ENCODE data around the gene LBX2.
"Not testable (repeated sequence)": the region's sequence is repeated elsewhere in the genome, so short reads cannot be mapped to it uniquely, and the experiment has no call there.

The LBX2 gene

GRCh38 chr2:74503506-74504475 is 4.4 kb upstream of the LBX2 start:
- DNase-seq, result no peak

DNA sequence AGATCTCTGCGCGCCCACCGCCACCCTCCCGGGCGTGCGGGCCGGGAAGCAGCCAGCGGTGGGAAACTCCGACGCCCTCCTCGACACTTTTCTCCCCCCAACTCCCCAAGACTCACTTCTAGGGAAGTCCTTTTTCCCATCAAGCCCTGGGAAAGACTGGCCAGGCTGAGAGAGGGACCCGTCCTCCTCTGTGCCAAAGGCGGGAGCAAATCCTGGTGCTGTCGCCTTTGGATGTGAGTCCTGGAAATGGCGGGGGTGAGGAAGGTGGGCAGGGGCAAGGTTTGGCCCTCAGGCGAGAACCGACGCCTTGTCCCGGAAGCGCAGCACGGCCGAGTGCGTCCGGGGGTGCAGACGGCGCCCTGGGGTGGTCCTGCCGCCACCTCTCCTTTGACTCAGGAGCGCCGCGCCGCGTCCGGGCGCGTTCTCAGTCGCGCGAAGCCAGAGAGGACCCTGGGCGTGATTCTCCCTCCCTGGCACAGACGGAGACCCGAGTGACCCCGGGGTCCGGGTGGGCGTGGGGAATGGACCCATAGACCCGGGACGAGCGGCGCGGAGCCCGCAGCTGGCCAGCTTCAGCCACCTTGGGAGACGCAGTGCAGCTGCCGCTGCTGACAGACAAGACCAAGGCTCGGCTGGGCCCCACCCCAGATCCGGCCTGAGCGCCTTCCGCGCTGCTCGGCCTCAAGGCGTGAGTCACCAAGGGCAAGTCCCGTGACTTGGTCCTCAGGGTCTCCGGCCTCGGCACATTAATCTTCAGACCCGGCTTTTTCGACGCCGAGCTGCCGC is 3.5 kb upstream of the LBX2 start:
- peak; percentile 7 for DNase-seq

GRCh38 chr2:74502147-74502719 is 2.8 kb upstream of the LBX2 start:
- DNase-seq, result no peak

- no peak for DNase-seq
Observed at GRCh38 chr2:74501335-74502071, 2.1 kb upstream of the LBX2 start.

- no peak for DNase-seq
Observed at GRCh38 chr2:74500578-74500946, 1.2 kb upstream of the LBX2 start.

DNA sequence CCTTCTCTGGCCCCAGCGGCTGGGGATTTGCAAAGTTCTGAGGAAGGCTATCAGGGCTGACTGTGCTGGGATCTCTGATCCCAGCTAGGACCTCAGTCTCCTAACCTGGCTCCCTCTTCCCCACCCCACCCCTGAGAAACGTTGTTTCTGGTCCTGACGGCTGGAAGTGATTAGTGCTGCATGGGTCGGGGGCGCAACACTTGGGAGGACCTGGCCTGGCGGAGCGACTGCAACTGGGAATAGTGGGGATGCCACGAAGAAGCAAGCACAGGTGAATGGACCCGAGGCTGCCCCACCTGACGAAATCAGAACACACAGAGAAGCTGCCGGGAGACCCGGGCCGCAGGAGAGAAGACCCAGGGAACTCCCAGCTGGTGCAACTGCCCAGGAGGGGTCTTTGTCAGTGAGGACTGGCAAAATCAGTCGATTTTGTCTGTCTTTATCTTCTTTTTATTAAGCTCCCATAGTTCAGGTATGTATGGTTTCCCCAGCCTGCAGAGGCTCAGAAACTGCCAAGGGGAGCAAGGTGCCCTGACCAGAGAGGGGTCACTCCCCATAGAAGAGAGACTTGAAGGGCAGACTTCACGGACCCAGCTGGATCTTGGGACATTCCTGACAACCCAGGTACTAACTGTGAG is 656 bp upstream of the LBX2 start:
- no peak for DNase-seq

DNA sequence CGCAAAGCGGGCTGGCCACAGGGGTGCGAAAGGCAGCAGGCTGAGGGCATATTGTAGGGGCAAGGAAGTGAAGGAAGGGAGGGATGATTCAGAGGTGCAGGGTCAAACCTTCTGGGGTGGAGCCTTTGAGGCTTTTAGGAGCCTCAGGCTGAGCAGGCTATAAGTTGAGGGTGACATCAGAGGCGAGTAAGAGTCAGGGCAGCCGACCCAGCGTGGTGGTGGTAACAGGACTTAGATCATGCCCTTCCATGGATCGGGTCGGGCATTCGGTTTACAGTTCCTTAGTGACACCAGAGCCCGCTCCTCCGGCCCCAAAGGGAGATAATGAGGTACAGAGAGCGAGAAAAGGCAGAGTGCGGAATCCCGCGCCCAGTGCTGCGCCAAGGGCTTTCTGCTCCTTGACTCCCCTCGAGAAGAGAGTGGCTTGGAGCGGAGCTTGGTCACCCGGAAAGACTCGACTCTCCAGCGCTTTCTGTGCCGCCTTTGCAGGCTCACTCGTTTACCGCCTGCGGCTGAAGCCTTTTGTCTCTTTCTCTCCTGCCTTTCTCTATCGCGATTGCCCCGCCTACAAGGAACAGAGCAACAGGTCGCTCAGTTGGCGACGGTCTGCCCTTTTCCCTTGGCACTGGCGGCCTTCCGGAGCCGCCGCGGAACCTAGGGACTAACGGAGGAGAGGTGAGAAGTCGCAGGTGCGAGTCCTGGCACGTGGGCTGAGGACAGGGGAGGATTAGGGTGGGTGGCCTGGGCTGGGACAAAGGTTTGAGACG is 720 bp downstream of the LBX2 start:
- DNase-seq, result no peak

GRCh38 chr2:74497777-74498499 is 1.5 kb downstream of the LBX2 start:
- DNase-seq, result peak; percentile 16

DNA sequence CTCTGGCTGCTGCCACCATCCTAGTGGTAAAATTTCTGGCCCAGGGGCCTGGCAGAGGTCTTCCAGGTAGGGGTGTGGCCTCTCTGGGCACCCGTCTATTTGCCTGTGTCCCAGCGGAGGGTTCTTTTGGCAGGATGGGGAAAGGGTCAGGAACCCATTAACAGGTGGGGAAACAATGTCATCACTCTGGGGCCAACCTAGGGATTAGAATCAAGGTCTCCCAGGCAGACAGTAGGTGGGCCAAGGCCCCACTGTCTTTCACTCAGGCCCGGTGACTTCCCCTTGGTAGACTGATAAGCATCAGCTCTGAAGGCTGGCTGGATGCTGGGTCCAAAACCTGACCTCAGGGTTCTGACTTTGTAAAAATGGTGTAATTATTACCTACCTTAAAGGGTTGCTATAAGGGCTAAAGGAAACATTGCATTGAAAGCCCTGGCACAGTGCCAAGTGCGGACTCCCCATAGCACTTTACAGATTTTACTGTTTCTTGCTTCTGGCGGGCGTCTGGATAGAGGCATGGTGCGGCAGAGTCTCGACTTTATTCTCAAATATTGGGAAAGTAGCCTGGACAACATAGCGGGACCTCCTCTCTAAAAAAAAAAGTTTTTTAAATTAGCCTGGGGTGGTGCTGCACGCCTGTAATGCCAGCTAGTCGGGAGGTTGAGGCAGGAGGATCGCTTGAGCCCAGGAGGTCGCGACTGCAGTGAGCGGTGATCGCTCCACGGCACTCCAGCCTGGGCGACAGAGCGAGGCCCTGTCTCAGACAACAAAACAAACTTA is 2.2 kb downstream of the LBX2 start:
- DNase-seq, result no peak

DNA sequence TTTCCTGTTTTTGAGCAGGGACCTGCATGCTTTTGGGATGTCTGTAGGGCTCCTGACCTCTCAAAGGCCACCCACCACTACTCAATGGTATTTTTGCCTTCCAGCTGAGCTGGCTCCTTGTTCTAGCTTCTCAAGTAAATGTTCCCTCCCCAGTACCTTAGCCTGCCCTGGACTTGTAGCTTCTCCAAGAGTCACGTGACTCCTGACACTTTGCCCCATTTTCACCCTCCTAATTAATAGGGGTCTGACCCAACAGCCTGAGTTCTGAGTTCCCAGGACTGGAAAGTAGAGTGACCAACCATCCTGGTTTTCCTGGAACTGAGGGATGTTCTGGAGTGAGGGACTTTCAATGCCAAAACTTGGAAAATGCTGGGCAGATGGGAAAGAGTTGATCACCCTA is 4.0 kb downstream of the LBX2 start:
- DNase-seq, result no peak

GRCh38 chr2:74493546-74493945 is 5.9 kb downstream of the LBX2 start:
- DNase-seq, result no peak

GRCh38 chr2:74491648-74492544 is 7.5 kb downstream of the LBX2 start:
- no peak for DNase-seq

- DNase-seq, result no peak
Observed at GRCh38 chr2:74489906-74490305, 9.5 kb downstream of the LBX2 start.

- no peak for DNase-seq
Observed at GRCh38 chr2:74488643-74489481, 10.5 kb downstream of the LBX2 start.

- DNase-seq, result no peak
Observed at GRCh38 chr2:74486141-74486540, 13.3 kb downstream of the LBX2 start.

DNA sequence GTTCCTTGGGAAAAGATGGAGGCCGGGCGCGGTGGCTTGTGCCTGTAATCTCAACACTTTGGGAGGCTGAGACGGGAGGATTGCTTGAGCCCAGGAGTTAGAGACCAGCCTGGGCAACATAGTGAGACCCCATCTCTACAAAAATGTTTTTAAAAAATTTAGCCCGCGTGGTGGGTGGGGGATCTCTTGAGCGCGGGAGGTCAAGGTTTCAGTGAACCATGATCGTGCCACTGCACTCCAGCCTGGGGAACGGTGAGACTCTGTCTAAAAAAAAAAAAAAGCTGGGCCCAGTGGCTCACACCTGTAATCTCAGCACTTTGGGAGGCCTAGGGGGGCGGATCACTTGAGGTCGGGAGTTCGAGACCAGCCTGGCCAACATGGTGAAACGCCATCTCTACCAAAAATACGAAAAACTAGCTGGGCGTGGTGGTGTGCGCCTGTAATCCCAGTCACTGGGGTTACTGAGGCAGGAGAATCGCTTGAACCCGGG is 15.7 kb downstream of the LBX2 start:
- DNase-seq, result not testable (repeated sequence)

DNA sequence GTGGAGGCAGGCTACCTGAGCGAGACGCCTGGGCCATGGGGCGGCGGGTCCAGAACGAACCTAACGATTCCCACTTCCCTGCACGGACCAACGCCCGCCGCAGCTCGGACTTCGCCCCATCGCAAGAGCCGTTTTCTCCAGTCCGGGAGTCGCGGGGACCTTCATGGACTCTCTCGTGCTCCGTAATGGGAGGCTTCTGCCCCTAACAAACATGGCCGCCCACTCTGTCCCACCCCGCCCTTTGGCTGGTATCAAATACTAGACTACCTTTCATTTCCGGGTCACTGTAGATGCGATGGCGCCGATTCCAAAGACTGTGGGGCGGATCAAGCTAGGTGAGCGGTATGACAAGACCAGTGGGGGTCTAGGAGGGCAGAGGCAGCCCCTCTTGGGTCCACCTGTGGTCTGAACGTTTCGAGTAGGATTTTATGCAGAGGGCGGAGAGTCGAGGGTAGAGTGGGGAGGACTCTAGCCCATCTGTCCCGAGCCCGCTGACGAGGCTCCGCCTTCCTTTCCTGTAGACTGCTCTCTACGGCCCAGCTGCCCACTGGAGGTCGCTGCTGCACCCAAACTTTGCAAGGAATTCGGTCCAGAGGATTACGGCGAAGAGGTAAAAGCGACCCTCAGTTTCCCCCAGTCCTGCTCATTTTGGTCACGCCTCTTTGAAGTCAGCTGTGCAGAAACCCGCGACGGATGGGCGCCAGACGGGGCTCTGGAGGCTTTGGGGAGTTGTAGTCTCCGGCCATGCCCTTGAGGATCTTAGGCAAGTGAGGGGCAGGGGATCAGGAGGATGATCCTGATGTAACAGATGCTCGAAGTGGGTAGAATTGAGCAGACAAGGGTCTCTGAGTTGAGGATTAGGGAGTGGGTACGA is 16.4 kb downstream of the LBX2 start, which contains the start of the genes CCDC142 and TTC31:
TSS of gene CCDC142 (minus strand) at position 198 of the 874 bp plus-strand sequence. CDS start at position 37, 161 bp downstream.
TSS of gene TTC31 (plus strand) at position 281 of the 874 bp plus-strand sequence. CDS start at position 296, 15 bp downstream.
- DNase-seq, result peak; percentile 94

Data from NCI-H345 (cell line).